ENCODE data around the gene SPTY2D1. TPM values are rescaled to one million over a fixed set of nuclear protein-coding genes. Genes with fewer than 3 reads are reported as not detected.

Gene SPTY2D1
- polyA plus RNA-seq, 3 donors, result 8.4 to 14.9 (median 11.8) TPM

- Mint-ChIP-seq H3K4me3 (no peak overlapping the region), H3K9me3 (no peaks in the 10 kb centered on the region), H3K27me3 (ENCODE audit: low read depth in 3 of 3) (peaks cover 0 to 1% (median 0%) of the 10 kb centered on the region in 3 donors), H3K4me1 (no peaks in the 10 kb centered on the region), H3K27ac (no peak overlapping the region), H3K36me3 (peaks cover 3 to 6% of the 10 kb centered on the region in 2 donors)
- Histone ChIP-seq H3K4me1 (ENCODE audit: control insufficient read depth in 1 of 2, insufficient read depth in 2 of 2, low read length in 2 of 2) (no peaks in the 10 kb centered on the region), H3K79me2 (ENCODE audit: insufficient read depth, low read length) (no peaks in the 10 kb centered on the region), H3K9ac (ENCODE audit: insufficient read depth, low read length, poor library complexity, severe bottlenecking) (no peak overlapping the region), H4K20me1 (ENCODE audit: insufficient read depth, low read length) (no peaks in the 10 kb centered on the region), H3K4me3 (replicated peaks in 1 of 3; ENCODE audit: low read depth in 2 of 3, low read length in 3 of 3) (no peak overlapping the region), H3K36me3 (replicated peaks in 1 of 2; ENCODE audit: control insufficient read depth in 1 of 2, insufficient read depth in 2 of 2, low read length in 2 of 2) (peaks cover 4 to 7% of the 10 kb centered on the region in 2 donors), H3K27ac (ENCODE audit: low read depth in 1 of 2, low read length in 2 of 2) (no peak overlapping the region), H3K9me3 (replicated peaks in 1 of 2; ENCODE audit: control insufficient read depth in 1 of 2, insufficient read depth in 1 of 2, low read length in 2 of 2) (no peaks in the 10 kb centered on the region), H2AFZ (ENCODE audit: insufficient read depth, low read depth, low read length, poor library complexity, severe bottlenecking) (no peak overlapping the region), H3K27me3 (ENCODE audit: control insufficient read depth in 2 of 2, insufficient read depth in 2 of 2, low read length in 2 of 2) (no peaks in the 10 kb centered on the region), H3K4me2 (replicated peaks; ENCODE audit: extremely low read depth, low read length, poor library complexity, severe bottlenecking) (no peak overlapping the region)
- WGBS (ENCODE audit: insufficient coverage), result no CpG with 5 or more reads among the region's 4 CpGs
- TF ChIP-seq CTCF (IDR thresholded peaks at IDR 0.05), result no peak
- DNase-seq, result no peak
- intact Hi-C loops (cut with micrococcal nuclease), result no loop called here
Measured at GRCh38 chr11:18600915-18601569, 33.1 kb downstream of the SPTY2D1 start.

- Histone ChIP-seq H3K4me3 (replicated peaks in 1 of 3; ENCODE audit: low read depth in 2 of 3, low read length in 3 of 3) (no peak within 1 kb of the TSS), H3K9ac (ENCODE audit: insufficient read depth, low read length, poor library complexity, severe bottlenecking) (no peak within 1 kb of the TSS), H3K79me2 (ENCODE audit: insufficient read depth, low read length) (no peaks in the 10 kb centered on the region), H3K9me3 (replicated peaks in 1 of 2; ENCODE audit: control insufficient read depth in 1 of 2, insufficient read depth in 1 of 2, low read length in 2 of 2) (no peaks in the 10 kb centered on the region), H3K27me3 (ENCODE audit: control insufficient read depth in 2 of 2, insufficient read depth in 2 of 2, low read length in 2 of 2) (no peaks in the 10 kb centered on the region), H3K27ac (ENCODE audit: low read depth in 1 of 2, low read length in 2 of 2) (no peak within 1 kb of the TSS), H3K4me2 (replicated peaks; ENCODE audit: extremely low read depth, low read length, poor library complexity, severe bottlenecking) (no peak within 1 kb of the TSS), H3K36me3 (replicated peaks in 1 of 2; ENCODE audit: control insufficient read depth in 1 of 2, insufficient read depth in 2 of 2, low read length in 2 of 2) (peaks cover 0 to 8% of the 10 kb centered on the region in 2 donors), H2AFZ (ENCODE audit: insufficient read depth, low read depth, low read length, poor library complexity, severe bottlenecking) (no peak within 1 kb of the TSS), H4K20me1 (ENCODE audit: insufficient read depth, low read length) (no peaks in the 10 kb centered on the region), H3K4me1 (ENCODE audit: control insufficient read depth in 1 of 2, insufficient read depth in 2 of 2, low read length in 2 of 2) (no peaks in the 10 kb centered on the region)
- no peak for TF ChIP-seq CTCF (IDR thresholded peaks at IDR 0.05)
- no peaks in the 10 kb centered on the region for H3K4me1 Mint-ChIP-seq
- H3K36me3 Mint-ChIP-seq, result peaks cover 0 to 12% of the 10 kb centered on the region in 2 donors
- no peaks in the 10 kb centered on the region for H3K9me3 Mint-ChIP-seq
- H3K27me3 Mint-ChIP-seq (ENCODE audit: low read depth in 3 of 3), result peaks cover 0 to 1% (median 0%) of the 10 kb centered on the region in 3 donors
- H3K4me3 Mint-ChIP-seq, result no peak within 1 kb of the TSS
- intact Hi-C loops (cut with micrococcal nuclease), result no loop called here
- WGBS (ENCODE audit: insufficient coverage), result 94% methylated on average over 6 of the region's 7 CpGs
- DNase-seq, result no peak
- H3K27ac Mint-ChIP-seq, result peak within 1 kb of the TSS in 2 of 7 donors; percentile 19 to 64
Measured at GRCh38 chr11:18599739-18600230, 34.4 kb downstream of the SPTY2D1 start, which contains the start of gene MISFA. Gene MISFA, plus strand, starts transcription at chr11:18599789. Its CDS starts 140 bp downstream, at chr11:18599929.
